Choroid plexus epithelial cell (primary cell): Measurements from ENCODE around the gene PARP1.

ENCODE experiments used
- DNase-seq: peaks from one replicate; pipeline ENCODE4 v3.0.0-alpha.2; 2010; ENCODE audit warnings: low read depth
- H3K4me3 ChIP-seq: 2 replicates; pipeline ENCODE4 v1.5.1; 2011; ENCODE audit warnings: low read depth, mild to moderate bottlenecking, control low read depth, low read length, moderate library complexity
- CTCF ChIP-seq: conservative IDR thresholded peaks from 2 replicates; pipeline ENCODE4 v1.5.1; 2011; ENCODE audit warnings: low read depth, mild to moderate bottlenecking, control low read depth, inconsistent platforms, low read length, moderate library complexity

The PARP1 gene

GRCh38 chr1:226370144-226370923 is 37.6 kb downstream of the PARP1 start:
- no peak for TF ChIP-seq CTCF
- DNase-seq: no peak
- no peak overlapping the region for H3K4me3 ChIP-seq

- no peak for TF ChIP-seq CTCF
- DNase-seq: no peak
- H3K4me3 ChIP-seq: no peak overlapping the region
Observed at GRCh38 chr1:226369110-226369509, 38.8 kb downstream of the PARP1 start.

GRCh38 chr1:226366290-226366689 is 41.6 kb downstream of the PARP1 start:
- no peak overlapping the region for H3K4me3 ChIP-seq
- peak; percentile 19 for DNase-seq
- TF ChIP-seq CTCF: no peak

- H3K4me3 ChIP-seq: no peak overlapping the region
- peak; percentile 35 for DNase-seq
- TF ChIP-seq CTCF: no peak
Observed at GRCh38 chr1:226365831-226366231, 42.1 kb downstream of the PARP1 start.

- no peak overlapping the region for H3K4me3 ChIP-seq
- no peak for DNase-seq
- no peak for TF ChIP-seq CTCF
Observed at GRCh38 chr1:226364901-226365565, 42.9 kb downstream of the PARP1 start.

- peak; percentile 18 for DNase-seq
- TF ChIP-seq CTCF: no peak
- no peak overlapping the region for H3K4me3 ChIP-seq
Observed at GRCh38 chr1:226364514-226364899, 43.4 kb downstream of the PARP1 start.
